GM23248 (cell line): ENCODE data around the gene ZNF653. TPM values are rescaled to one million over a fixed set of nuclear protein-coding genes. Genes with fewer than 3 reads are reported as not detected.
"Not testable (repeated sequence)": the region's sequence is repeated elsewhere in the genome, so short reads cannot be mapped to it uniquely, and the experiment has no call there.

Source experiments
- DNase-seq: peaks from one replicate; pipeline ENCODE4 v3.0.0-alpha.2; 2015
- H2AFZ ChIP-seq: fragments of 200-600 bp; sonication (generic); 2 replicates; pipeline ENCODE4 v1.6.1; 2016; ENCODE audit warnings: antibody characterized with exemption
- H3F3A ChIP-seq: fragments of 200-600 bp; sonication (generic); 2 replicates; pipeline ENCODE4 v1.6.1; 2016; ENCODE audit warnings: mild to moderate bottlenecking, antibody characterized with exemption, mixed run types; ENCODE audit not compliant: insufficient read depth
- H3K27ac ChIP-seq: fragments of 200-600 bp; sonication (generic); 2 replicates; pipeline ENCODE4 v1.5.1; 2016; ENCODE audit warnings: mild to moderate bottlenecking
- H3K27me3 ChIP-seq: fragments of 200-600 bp; sonication (generic); replicated peaks from 2 replicates; pipeline ENCODE4 v1.6.1; 2016; ENCODE audit warnings: mild to moderate bottlenecking; ENCODE audit not compliant: insufficient read depth
- H3K36me3 ChIP-seq: fragments of 200-600 bp; sonication (generic); 2 replicates; pipeline ENCODE4 v1.6.1; 2016; ENCODE audit warnings: low read depth, mild to moderate bottlenecking
- H3K4me1 ChIP-seq: fragments of 200-600 bp; sonication (generic); 2 replicates; pipeline ENCODE4 v1.6.1; 2016; ENCODE audit warnings: mild to moderate bottlenecking; ENCODE audit not compliant: insufficient read depth
- H3K4me2 ChIP-seq: fragments of 200-600 bp; sonication (generic); one replicate; pipeline ENCODE4 v1.6.1; 2016; ENCODE audit warnings: mild to moderate bottlenecking; ENCODE audit not compliant: unreplicated experiment
- H3K4me3 ChIP-seq: fragments of 200-600 bp; sonication (generic); 2 replicates; pipeline ENCODE4 v1.5.1; 2016; ENCODE audit warnings: mild to moderate bottlenecking
- H3K79me2 ChIP-seq: fragments of 200-600 bp; sonication (generic); 2 replicates; pipeline ENCODE4 v1.6.1; 2016; ENCODE audit warnings: mild to moderate bottlenecking; ENCODE audit not compliant: insufficient read depth
- H3K9ac ChIP-seq: fragments of 200-600 bp; sonication (generic); 2 replicates; pipeline ENCODE4 v1.6.1; 2016; ENCODE audit warnings: mild to moderate bottlenecking
- H3K9me2 ChIP-seq: fragments of 200-600 bp; sonication (generic); 2 replicates; pipeline ENCODE4 v1.6.1; 2016; ENCODE audit warnings: mixed run types, mild to moderate bottlenecking, moderate library complexity; ENCODE audit not compliant: insufficient read depth
- H3K9me3 ChIP-seq: fragments of 200-600 bp; sonication (generic); one replicate; pipeline ENCODE4 v1.6.1; 2017; ENCODE audit warnings: low read depth
- H4K20me1 ChIP-seq: fragments of 200-600 bp; sonication (generic); 2 replicates; pipeline ENCODE4 v1.6.0; 2016; ENCODE audit not compliant: insufficient read depth
- EZH2 ChIP-seq: fragments of 200-600 bp; sonication (generic); IDR thresholded peaks from 2 replicates; pipeline ENCODE4 v1.6.1; 2018; ENCODE audit warnings: antibody characterized with exemption, mild to moderate bottlenecking; ENCODE audit not compliant: insufficient read depth, poor library complexity, severe bottlenecking
- EZH2phosphoT487 ChIP-seq: fragments of 200-600 bp; sonication (generic); IDR thresholded peaks from 2 replicates; pipeline ENCODE4 v1.6.1; 2018; ENCODE audit warnings: antibody characterized with exemption, moderate library complexity, mild to moderate bottlenecking, low read depth; ENCODE audit not compliant: insufficient read depth
- WGBS, 2 experiments: methylation state at CpG; one replicate each; pipeline ENCODE4 v1.1.6; 2015 to 2017; ENCODE audit warnings: low lambda C conversion rate in 2 of 2, low coverage in 1 of 2; ENCODE audit errors: missing lambda C conversion rate in 2 of 2; 5-methylcytosine and 5-hydroxymethylcytosine counted together
- in situ Hi-C: fragments of 300-500 bp; cut with MboI; formaldehyde crosslinking; loops from 2 replicates; pipeline ENCODE4 v1.15.0; 2020
- polyA plus RNA-seq: library from polyadenylated mRNA; unstranded; fragments of >200 nt; fragmentation: Nextera tagmentation; extraction: Ambion mirVana; gene quantifications from 2 replicates; pipeline ENCODE4 v1.2.1, GENCODE V29; 2016
- total RNA-seq: library from RNA; depleted of rRNA; stranded (reverse); fragments of >200 nt; shearing (Covaris generic); gene quantifications from 2 replicates; pipeline ENCODE4 v1.2.3, GENCODE V29; 2014

ZNF653 gene
- total and polyA plus RNA-seq, 2 experiments from 2014 or later: 2.2 to 4.6 TPM

DNA sequence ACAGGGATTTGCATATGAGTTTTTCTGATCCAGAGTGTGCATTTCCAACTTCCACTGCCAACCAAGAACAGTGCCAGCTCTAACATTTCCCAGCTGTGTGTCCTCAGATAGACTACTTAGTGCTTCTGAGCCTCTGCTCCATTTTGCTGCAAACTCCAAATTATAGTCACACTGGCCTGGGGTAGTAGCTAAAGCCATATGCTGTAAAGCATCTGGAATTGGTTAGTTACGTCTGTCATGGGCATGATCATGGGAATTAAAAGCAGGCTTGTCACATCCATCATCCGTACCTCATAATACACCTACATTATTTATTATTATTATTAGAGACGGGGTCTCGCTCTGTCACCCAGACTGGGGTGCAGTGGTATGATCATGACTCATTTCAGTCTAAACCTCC, 31.9 kb downstream of the ZNF653 start:
- TF ChIP-seq EZH2 (no peak), EZH2phosphoT487 (no peak)
- Histone ChIP-seq H3K27me3 (no peaks in the 10 kb centered on the region), H3K4me3 (no peak overlapping the region), H2AFZ (no peak overlapping the region), H3K4me2 (no peak overlapping the region), H4K20me1 (no peaks in the 10 kb centered on the region), H3K9me3 (no peaks in the 10 kb centered on the region), H3K9me2 (no peaks in the 10 kb centered on the region), H3F3A (no peaks in the 10 kb centered on the region), H3K4me1 (no peaks in the 10 kb centered on the region), H3K9ac (no peak overlapping the region), H3K79me2 (no peaks in the 10 kb centered on the region), H3K27ac (no peak overlapping the region), H3K36me3 (no peaks in the 10 kb centered on the region)
- DNase-seq: no peak
- 11 to 12% methylated on average over 4 of the region's 4 CpGs for WGBS, 2 experiments
- in situ Hi-C loops: loop anchor here (25.0 kb wide), 1 partner anchor 186 kb away; the partner anchor contains the start of gene TSPAN16

DNA sequence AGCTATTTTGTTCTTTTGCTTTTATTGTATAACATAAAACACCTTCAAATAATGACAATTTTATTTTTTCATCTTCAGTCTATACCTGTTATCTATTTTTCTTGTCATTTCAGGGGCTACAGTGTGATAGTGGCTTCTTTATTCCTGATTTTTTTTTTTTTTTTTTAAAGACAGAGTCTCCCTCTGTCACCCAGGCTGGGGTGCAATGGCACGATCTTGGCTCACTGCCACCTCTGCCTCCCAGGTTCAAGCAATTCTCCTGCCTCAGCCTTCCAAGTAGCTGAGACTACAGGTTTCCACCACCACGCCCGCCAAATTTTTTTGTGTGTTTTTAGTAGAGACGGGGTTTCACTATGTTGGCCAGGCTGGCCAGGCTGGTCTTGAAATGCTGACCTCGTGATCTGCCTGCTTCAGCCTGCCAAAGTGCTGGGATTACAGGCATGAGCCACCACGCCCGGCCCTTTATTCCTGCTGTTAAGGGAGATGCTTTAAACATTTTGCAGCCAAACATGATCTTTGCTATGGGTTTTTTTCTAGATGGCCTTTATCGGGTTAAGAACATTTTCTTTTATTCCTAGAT, 37.3 kb downstream of the ZNF653 start:
- not testable (repeated sequence) for H2AFZ ChIP-seq, H3K27me3 ChIP-seq
- DNase-seq: peak; percentile 29

DNA sequence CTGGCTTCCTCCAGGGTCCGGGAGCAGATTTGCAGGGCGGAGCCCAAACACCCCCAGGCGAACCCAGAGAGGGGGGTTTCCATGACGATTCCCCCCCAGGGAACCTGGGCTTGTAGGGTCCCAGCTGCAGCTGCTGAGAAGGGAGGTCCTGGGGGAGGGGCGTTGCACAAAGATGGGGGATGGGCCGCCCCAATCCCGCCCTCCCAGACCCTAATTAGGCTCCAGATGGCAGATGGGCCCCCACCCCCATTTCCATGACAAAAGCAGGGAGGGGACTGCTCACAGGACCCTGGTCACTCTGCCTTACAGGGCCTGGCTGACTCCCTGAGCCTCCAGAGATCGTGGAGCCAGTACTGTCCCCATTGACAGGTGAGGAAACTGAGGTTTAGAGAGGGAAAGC, 40.0 kb downstream of the ZNF653 start:
- Histone ChIP-seq H3F3A (no peaks in the 10 kb centered on the region), H3K9me2 (no peaks in the 10 kb centered on the region), H3K4me3 (no peak overlapping the region), H3K79me2 (no peaks in the 10 kb centered on the region), H3K27me3 (no peaks in the 10 kb centered on the region), H2AFZ (no peak overlapping the region), H3K9me3 (no peaks in the 10 kb centered on the region), H3K36me3 (no peaks in the 10 kb centered on the region), H3K4me1 (no peaks in the 10 kb centered on the region), H3K4me2 (no peak overlapping the region), H4K20me1 (no peaks in the 10 kb centered on the region), H3K9ac (no peak overlapping the region), H3K27ac (no peak overlapping the region)
- WGBS, 2 experiments: 23 to 37% methylated on average over 5 to 8 of the region's 8 CpGs
- in situ Hi-C loops: loop anchor here (25.0 kb wide), 1 partner anchor 178 kb away; the partner anchor contains the start of gene TSPAN16
- DNase-seq: no peak
- TF ChIP-seq EZH2phosphoT487 (no peak), EZH2 (no peak)

More for the DNA sequence above, 37.3 kb downstream of the ZNF653 start:
- in situ Hi-C loops: loop anchor here (25.0 kb wide), 1 partner anchor 181 kb away; the partner anchor contains the start of gene TSPAN16
- H4K20me1 ChIP-seq, H3K9me3 ChIP-seq, H3K36me3 ChIP-seq, H3K79me2 ChIP-seq, H3K4me3 ChIP-seq, H3K4me2 ChIP-seq, H3F3A ChIP-seq, H3K4me1 ChIP-seq, H3K9me2 ChIP-seq, H3K27ac ChIP-seq, H3K9ac ChIP-seq: not testable (repeated sequence)
- 27 to 30% methylated on average over 8 of the region's 8 CpGs for WGBS, 2 experiments

DNA sequence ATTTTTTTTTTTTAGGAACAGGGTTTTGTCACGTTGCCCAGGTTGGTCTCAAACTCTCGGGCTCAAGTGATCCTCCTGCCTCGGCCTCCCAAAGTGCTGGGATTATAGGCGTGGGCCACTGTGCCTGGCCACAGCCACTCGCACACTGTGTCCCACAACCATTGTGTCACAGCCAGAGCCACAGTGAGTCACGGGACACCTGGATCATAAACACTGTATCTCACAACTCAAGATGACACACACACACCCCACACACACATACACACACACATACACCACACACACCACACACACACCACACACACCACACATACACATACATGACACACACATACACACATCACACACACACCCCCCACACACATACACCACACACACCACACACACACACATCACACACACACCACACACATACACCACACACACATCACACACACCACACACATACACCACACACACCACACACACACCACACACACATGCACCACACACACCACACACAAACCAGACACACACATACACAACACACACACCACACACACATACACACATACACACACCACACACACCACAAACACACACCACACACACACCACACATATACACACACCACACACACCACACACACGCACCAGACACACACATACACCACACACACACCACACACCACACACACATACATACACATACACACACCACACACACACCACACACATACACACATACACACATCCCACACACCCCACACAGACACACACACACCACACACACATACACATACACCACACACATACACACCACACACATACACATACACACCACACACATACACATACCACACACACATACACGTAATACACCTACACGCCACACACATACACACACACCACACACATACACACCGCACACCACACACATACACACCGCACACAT, 41.0 kb downstream of the ZNF653 start:
- WGBS, 2 experiments: 67 to 76% methylated on average over 9 to 11 of the region's 11 CpGs
- no peak overlapping the region for H3K27ac ChIP-seq
- no peak for TF ChIP-seq EZH2
- TF ChIP-seq EZH2phosphoT487: no peak

More for the DNA sequence above, 41.0 kb downstream of the ZNF653 start:
- Histone ChIP-seq H3K9ac (no peak overlapping the region), H3K27me3 (no peaks in the 10 kb centered on the region), H3K9me3 (no peaks in the 10 kb centered on the region), H3K36me3 (no peaks in the 10 kb centered on the region), H4K20me1 (no peaks in the 10 kb centered on the region), H3K4me2 (no peak overlapping the region), H3K9me2 (no peaks in the 10 kb centered on the region), H3K79me2 (no peaks in the 10 kb centered on the region), H2AFZ (no peak overlapping the region), H3K4me1 (no peaks in the 10 kb centered on the region), H3F3A (no peaks in the 10 kb centered on the region), H3K4me3 (no peak overlapping the region)
- in situ Hi-C loops: loop anchor here (25.0 kb wide), 1 partner anchor 177 kb away; the partner anchor contains the start of gene TSPAN16
- DNase-seq: no peak
